Embryonic facial prominence (tissue), 1 donor: ENCODE results near the gene SLC25A51.

Experiments
- DNase-seq: peaks from one replicate; pipeline ENCODE4 v3.0.0-alpha.2; 2016; ENCODE audit errors: extremely low spot score

Gene SLC25A51

DNA sequence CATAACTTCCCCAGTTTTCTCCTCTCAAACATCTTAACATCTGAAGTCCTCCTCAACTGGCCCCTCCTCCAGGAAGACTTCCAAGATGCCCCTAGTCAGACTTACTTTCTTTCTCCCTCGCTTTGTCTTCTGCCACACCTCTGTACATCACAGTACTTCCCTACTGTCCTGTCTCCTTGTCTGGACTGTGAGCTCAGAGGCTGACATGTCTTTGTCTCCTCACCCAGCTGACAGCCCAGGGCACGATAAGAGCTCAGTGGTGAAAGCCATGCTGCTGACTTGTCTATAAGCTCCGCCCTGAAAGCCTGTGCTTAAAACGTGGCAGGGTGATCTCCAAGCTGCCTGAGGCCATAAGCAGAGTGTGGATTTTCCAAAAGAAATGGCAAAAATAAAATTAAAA, 33.0 kb upstream of the SLC25A51 start:
- DNase-seq: no peak

DNA sequence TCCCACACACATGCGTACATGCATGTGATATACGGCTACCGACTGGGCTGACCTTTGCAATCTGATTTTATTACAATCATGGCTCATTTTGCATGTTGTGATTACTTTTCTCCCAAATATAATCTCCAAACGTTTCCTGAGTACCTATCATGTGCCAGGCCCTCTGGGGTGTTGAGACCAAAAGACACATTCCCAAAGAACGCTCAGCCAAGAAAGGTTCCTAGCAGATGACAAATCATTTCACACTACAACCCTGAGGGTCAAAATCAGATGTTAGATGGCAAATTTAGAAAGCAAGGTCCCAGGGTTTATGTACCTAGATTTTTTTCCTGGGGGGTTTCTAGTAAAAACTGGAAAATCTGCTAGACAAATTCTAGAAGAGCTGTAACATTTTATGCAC, 32.4 kb upstream of the SLC25A51 start:
- no peak for DNase-seq

DNA sequence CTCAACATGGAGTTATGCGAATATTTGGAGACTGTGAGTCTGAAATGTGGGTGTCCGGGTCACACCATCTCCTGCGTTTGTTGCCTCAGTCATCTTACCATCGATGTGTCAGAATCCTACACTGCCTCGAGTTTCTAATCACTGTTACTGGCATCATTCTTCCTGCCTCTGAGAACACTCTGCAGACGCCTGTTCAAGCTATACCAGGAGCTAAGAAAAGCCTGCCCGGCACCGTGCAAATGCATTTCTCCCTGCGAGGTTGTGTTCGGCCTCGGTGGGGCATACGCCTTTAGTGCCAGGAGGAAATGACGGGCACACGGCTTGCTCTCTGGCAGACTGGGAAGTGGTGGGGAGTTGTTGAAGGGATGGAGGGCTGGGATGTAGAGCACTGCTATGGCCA, 31.2 kb upstream of the SLC25A51 start:
- no peak for DNase-seq

DNA sequence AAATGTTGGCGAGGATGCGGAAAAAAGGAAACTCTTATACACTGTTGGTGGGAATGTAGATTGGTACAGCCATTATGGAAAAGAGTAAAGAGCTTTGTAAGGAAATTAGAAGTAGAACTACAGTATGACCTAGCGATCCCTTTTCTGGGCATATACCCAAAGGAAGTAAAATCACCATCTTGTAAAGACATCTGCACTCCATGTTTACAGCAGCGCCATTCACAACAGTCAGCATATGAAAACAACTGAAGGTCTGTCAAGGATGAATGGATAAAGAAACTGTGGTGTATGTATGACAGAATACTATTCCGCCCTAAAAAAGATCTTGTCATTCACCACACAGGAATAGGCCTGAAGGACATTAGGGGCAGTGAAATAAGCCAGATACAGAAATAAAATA, 27.7 kb upstream of the SLC25A51 start:
- DNase-seq: no peak

DNA sequence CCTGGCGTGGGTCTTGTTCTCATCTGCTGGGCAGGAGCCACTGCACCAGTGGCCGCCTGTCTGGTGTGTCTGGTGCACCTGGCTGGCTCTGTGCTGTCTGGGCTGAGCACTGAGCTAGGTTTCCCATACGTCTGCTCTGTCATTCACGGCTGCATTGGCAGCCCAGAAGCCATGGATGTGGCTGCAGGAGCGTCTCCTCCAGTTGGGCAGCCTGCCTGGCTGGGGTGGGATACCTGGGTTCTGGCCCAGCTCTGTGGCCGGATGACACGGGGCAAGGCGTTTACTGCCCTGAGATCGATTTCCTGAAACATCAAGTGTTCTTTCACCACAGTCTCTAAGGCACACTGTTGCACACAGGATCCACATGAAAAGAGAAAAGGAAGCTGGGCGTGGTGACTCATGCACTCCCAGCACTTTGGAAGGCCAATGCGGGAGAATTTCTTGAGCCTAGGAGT, 25.5 kb upstream of the SLC25A51 start:
- DNase-seq: no peak

DNA sequence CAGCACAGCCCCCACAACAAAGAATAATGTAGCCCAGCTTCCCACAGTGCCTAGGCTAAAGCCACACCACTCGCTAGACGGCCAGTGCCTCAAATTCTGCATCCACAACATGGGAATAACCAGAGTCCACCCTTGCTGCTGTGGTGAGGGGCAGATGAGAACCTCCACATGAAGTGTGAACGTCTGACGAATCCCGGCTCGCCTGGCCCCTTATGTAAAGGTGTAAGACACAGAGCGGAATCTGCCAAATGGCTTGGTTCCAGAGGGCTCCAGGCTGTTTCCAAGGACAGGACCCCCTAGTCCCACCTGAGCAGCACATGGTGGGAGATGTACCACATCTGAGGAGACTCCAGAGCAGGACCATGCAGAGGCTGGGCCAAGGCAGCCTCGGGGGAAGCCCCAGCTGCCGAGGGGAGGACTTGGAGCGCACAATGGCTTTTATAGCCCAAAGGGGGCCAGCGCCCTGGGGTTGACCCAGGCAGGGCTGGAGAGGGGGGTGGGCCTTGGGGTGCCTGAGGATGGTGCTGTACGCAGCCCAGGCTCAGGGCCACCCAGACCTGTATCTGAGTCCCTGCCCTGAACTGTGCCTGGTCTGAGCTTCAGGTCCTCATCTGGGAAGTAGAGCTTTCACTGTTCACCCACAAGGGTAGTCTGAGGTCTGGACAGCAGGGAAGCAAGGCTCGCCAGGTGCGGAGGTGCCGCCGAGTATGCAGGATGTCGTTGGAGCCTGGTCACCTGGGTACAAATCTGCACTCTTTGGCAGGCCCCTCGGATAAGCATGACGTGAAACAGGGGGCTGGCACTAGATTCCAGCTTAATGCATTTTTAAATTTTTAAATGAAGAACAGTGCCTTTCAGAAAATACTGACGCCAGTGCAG, 24.9 kb upstream of the SLC25A51 start:
- no peak for DNase-seq

DNA sequence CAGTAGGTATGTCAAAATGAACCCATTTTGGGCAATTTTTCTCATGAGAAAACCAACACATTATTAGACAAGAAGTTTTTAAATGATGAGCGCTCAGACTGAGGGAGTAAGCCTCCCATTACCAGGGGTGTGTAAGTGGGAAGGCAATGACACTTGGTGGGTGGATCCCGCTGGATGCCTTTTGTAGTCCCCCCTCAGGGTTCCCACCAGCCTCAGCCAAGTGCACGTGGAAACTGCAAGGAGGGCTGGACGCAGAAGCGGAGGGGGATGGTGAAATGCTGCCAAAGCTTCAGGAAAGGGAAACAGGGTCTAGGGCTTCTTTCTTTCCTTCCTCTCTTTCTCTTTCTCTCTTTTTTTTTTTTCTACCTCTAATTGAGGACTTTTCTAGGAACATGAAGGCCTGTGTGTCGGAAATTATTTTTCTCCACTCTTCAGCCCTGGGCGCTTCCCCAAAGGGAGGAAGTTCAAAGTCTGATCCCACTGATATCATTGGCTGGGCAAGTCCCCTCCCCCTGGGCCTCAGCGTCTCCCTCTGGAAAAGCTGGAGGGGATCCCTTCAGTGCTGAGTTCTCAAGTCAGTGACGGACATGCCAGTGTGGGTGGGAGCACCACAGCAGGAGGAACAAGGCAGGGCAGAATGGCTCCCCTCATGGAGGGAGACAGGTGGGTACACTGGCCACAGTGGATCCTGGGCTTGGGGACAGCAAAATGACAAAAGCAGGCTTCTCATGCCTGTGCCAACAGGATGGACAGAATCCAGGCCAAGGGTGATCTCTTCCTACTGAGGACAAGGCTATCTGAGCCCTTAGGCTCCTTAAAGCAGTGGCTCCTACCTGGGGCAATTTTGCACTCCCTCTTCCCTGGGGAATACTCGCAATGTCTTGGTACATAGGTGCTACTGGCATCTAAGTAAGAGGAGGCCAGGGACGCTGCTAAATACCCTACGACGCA, 23.9 kb upstream of the SLC25A51 start:
- DNase-seq: no peak

DNA sequence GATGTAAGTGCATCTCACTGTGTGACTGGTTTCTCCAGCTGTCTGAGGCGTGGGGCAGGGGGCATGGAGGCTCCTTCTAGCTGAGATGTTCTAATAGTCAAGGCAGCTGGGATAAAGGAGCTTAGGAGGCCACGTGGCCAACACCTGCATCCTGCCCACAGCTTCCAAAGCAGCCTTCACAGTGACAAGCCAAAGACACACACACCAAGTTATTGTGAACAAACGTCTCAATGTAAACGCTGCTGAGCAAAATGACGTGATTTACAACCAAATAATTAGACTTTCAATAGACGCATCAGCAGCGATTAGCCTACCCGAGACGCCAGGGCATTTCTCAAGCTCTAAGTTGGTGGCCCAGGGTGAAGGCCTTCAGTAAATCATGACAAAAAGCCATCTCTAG, 23.2 kb upstream of the SLC25A51 start:
- DNase-seq: no peak

DNA sequence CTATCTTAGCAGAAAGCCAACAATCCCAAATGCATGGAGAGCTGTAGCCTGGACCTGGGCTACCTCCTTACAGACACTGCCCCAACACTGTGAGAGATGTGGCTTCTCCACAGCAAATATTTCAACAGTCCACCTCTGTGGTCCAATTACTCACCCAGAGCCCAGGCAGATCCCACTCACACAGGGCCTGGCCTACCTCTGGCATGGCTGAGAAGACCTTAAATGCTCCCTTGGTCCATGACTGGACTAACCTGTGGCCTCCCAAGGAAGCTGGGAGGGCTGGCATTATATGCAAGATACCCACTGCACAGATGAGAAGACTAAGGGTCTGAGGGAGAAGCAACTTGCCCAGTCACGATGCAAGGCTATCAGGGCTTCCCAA, 22.8 kb upstream of the SLC25A51 start:
- DNase-seq: no peak

DNA sequence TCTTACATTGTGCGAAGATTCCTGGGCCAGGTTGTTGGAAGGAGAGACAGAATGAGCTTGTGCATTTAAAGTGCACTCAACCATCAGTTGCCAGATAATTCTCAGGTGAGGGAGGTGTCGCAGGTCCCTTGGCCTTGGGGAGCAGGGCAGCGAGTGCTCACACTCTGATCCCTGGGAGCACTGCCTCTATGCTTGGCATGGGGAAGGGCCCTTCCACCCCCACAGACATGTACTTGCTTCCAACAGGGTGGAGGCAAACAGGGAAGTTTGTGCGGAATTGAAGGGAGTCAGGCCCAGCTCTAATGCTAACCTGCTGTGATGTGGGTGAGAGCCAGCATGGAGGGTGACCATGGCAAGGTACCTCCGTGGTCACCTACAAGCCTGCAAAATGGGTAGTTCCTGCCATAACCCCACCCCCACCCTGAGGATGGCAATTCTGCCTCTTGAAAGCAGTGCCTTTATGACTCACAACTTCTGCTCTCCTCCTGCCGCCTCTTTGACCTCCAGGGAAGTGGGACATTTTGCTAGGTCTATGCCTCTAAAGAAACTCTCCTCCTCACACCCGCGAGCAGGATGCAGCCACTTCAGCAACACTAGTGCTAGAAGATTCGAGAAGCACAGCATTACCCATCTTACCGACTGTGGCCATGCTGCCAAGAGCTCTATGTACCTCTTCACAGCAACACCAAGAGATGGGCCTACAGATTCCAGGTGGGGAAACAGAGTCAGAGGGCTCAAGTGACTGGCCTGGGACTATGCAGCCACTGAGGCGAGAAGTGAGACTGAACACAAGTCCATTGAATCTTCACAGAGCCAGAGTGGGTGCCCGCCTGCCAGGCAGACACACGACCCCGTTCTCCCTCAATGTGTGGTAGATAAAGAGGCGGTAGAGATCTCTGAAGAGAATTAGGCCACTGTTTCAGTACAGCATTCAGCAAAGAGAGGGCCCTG, 22.1 kb upstream of the SLC25A51 start:
- DNase-seq: no peak

DNA sequence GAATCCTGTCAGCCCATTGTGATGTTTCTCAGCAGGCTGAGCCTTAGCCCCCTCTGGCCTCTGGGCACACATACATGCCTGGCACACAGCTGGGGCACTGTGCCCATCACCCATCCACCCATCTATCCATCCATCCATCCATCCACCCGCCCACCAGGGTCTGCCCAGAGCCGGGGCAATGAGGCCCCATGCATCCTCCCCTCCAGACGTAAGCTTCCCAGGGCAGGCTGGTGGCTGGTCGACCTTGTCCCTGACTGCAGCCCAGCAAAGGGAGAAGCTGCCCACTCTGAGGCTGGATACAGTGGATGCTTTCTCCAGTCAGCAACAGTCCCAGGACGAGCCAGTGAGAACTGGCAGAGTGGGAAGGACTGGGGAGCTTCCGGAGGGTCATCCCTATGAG, 21.1 kb upstream of the SLC25A51 start:
- no peak for DNase-seq

DNA sequence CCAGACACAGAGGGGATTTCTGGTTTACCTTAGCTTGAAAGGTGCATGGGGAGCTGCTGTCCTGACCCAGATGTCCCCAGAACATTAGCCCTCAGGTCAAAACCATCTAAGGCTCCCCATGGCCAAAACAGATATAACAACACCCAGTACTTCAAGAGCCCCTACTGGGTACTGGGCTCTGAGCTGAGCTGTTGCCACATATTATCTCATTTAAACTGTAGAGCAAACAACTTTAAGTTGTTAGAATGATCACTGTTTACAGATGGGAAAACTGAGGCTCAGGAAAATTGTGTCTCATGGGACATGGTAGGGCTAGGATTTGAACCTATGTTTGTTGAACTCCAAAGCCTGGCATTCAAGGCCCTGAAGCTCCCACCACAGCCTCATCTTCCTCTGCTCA, 20.6 kb upstream of the SLC25A51 start:
- no peak for DNase-seq

DNA sequence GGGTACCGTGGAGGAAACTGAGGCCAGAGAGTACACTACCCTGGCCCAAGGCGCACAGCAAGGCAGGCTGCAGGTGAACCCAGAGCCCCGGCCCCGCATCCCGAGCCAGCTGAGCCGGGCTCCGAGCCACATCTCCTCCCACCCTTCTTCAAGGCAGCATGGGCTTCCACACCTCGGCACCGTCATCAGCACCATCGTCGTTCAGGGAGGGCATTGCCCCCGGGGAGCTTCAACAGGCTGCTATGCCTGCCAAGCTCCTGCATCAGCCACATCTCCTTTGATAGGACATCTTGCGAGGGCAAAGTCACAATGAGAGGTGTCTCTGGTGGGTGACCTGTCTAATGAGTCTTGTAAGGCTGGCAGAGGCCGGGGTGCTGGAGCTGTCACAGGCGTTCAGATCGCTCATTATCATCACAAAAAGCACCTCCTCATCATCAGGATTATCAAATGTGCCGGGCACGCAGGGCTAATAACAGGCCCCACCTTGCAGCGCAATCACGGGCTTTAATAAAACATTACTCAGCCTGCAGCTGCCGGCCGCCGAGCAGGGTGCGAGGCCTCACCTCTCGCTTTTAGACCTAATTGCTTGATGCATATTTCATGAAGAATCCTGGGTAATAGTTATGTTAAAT, 20.0 kb upstream of the SLC25A51 start:
- no peak for DNase-seq

DNA sequence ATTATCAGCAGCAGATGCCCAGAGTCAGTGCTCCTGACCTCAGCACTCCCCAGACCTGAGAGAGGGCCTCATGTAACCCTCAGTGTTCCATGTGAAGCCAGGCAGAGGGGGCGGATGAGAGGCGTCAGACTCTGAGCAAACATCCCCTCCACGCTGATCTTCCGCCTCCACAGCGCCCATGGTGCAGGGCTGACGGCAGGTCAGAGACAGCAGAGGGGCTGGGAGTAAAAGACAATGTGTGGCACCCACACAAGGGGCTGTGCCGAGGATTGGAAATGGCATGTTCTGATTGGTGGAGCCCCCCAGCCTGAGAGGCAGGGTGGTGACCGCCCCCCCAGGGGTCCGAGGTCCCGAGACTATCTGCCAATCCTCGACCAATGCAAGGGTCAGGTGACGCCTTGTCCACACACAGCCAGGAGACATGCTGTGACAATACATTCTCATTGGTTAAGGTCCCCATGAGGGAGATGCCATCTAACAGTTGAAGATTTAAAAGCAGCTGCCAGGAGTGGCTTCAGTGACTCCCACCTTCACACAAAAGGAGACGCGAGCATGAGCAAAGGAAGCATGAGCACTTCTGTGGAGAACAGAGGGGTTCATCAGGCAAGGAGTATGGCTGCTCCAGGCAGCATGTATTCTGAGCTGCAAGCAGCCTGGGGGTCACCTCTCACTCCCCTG, 19.3 kb upstream of the SLC25A51 start:
- DNase-seq: no peak

DNA sequence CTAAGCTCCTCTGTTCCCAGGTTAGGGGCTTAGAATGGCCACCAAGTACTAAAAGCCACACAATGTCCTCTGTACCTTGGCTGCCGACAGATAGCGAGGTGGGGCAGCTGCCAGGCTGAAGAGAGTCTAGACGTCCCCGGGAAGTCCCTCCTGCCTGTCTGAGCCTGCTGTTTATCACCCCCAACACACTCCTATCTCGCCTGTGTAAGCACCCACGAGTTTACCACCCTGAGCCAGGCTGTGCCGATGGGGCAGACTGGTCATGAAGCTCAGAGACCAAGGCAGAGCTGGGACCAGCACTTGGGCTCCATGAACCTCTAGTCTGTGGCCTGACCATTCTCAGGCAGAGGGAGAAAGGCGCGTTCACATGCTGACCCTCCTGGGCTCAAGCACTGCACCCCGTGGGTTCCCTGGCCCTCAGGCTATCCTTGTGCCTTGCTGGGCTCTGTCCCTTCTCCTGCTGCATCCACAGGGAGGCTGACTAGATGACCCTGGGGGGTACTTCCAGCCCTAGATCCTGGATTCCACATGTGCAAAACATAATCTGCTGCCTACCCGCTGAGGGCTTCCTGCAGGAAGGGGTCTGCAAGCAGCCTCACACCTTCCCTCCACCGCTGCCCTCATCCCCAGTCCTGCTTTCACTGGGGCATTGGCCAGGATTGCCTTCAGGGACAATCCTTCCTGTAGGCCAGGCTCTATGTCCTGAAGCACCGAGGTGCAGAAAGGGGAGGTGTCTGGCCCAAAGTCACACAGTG, 18.6 kb upstream of the SLC25A51 start:
- no peak for DNase-seq

DNA sequence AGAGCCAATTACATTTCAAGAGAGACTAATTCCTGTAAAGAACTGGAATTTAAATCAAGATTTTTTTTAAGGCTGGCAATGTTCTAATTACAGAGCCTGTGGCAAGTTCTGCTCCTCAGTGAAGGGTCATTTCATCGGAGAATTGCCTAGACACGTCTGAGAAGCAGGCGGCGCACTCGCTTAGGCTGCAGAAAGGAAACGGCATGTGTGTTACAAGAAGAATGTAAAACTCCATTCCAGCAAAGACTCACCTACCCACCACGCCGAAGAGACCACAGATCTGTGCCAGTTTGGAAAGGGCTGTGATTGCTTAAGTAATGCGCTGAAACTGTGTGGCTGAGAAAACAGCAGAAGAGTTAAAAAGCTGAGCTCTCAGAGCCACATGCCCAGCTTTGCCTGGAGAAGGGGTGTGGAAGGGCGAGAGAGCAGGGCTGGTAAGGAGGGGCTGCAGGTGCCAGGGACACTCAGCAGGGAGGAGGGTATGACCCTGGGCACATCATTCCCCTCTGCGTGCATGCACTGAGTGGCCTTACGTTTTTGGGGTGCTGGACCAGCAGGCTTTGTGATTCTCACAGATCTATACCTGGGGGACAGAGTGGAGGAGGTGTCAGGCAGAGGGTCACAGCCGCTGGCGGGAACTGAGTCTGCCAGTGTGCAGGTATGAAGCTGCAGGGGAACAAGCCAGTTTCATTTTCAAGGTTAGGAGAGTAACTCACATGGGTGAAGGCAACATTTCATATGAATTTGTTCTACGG, 17.8 kb upstream of the SLC25A51 start:
- DNase-seq: no peak

DNA sequence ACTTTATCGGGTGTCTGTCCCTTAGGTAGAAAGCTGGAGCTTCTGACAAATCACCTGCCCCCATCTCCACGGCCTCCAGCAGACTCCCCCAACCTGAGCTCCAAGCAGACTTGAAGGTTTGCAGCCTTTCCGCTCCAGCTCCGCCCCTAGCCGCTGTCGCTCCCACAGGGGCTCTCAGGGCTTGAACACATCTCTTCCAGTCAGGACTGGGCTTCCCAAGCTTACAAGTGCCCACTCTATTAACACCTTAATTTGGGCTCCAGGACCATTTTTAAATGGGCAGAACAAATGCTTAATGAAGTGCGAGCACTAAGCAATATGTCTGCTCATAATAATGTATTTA, 17.2 kb upstream of the SLC25A51 start:
- DNase-seq: no peak

DNA sequence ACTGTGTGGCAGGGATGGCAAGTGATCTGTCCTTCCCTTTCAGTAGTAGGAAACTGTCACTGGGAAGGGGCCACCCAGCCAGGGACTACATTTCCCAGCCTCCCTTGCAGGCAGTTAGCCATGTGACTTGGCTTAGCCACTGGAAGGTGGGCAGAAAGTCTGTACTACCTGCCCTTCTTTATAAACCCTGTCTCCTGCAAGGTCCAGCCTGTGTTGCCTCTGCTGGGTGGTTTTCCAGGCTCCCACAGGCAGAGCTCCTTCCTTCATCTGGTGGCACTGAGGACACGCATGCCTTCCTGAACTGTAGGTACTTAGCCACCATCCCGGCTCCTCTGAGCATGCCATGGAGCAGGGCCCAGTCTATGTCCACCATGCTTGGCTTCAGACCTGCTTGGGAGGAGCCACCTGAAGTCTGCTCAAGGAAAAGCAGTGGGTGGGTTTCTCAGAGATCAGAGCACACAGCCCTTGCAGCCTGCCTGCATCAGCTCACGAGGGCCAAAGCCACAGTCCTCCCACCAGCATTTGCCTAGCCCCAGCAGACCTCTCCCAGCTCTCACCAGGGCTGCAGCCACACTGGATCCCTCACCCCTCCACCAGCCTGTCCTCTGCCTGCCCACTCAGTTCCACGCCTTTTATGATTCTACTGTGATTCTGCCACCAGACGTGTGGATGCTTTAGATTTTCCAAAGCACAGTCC, 16.7 kb upstream of the SLC25A51 start:
- no peak for DNase-seq

DNA sequence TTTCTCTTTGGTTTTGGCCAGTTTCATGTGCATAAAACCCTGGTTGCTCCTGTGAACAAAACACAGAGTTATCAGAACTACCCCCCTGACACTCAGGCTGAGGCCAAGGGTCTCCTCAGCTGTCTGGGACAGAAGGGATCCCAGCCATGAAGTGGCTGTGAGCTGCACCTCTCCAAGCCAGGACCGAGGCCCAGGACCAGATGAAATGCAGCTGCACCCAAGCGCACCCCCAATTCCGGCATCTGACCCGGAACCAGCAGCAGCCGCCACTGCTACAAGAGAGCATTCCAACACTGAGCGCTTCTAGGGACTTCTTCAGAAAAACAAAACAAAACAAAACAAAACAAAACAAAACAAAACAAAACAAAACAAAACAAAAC, 16.0 kb upstream of the SLC25A51 start:
- no peak for DNase-seq
